Lung (tissue), 12 donors: Measurements from ENCODE around the gene ARHGAP15. TPM values are rescaled to one million over a fixed set of nuclear protein-coding genes. Genes with fewer than 3 reads are reported as not detected.

Experiments used
- ATAC-seq: fragments of 200-7000 bp; cut with Tn5 transposase; one replicate; pipeline ENCODE4 v1.9.1; 2020; ENCODE audit warnings: moderate number of reproducible peaks; ENCODE audit not compliant: insufficient read depth, low FRiP score
- DNase-seq, 3 donors: peaks; one replicate each; pipeline ENCODE4 v3.0.0-alpha.2; 2013 to 2017
- H3K27ac ChIP-seq, 2 donors: one replicate each; pipeline ENCODE4 v1.5.1; 2013; ENCODE audit warnings: mild to moderate bottlenecking in 2 of 2, moderate library complexity in 2 of 2, control low read depth in 1 of 2, inconsistent platforms in 1 of 2, low read depth in 1 of 2, low read length in 1 of 2
- H3K27me3 ChIP-seq, 3 donors: one replicate each; pipeline ENCODE4 v1.5.1; 2013; ENCODE audit warnings: low read length in 2 of 3; ENCODE audit not compliant: control insufficient read depth in 3 of 3, insufficient read depth in 3 of 3
- H3K36me3 ChIP-seq, 4 donors: one replicate each; pipeline ENCODE4 v1.5.1; 2013; ENCODE audit warnings: low read length in 4 of 4, mild to moderate bottlenecking in 1 of 4, moderate library complexity in 1 of 4; ENCODE audit not compliant: control insufficient read depth in 4 of 4, insufficient read depth in 4 of 4
- H3K4me1 ChIP-seq, 5 donors: one replicate each; pipeline ENCODE4 v1.5.1; 2013; ENCODE audit warnings: low read length in 5 of 5, mild to moderate bottlenecking in 2 of 5, moderate library complexity in 1 of 5; ENCODE audit not compliant: control insufficient read depth in 5 of 5, insufficient read depth in 5 of 5
- H3K4me3 ChIP-seq: one replicate; pipeline ENCODE4 v1.5.1; 2013; ENCODE audit warnings: mild to moderate bottlenecking, control low read depth, moderate library complexity
- H3K9ac ChIP-seq, 2 donors: one replicate each; pipeline ENCODE4 v1.5.1; 2013; ENCODE audit warnings: low read length in 2 of 2, control low read depth in 1 of 2; ENCODE audit not compliant: insufficient read depth in 1 of 2
- H3K9me3 ChIP-seq, 4 donors: one replicate each; pipeline ENCODE4 v1.5.1; 2013; ENCODE audit warnings: low read length in 3 of 4, mild to moderate bottlenecking in 1 of 4, moderate library complexity in 1 of 4; ENCODE audit not compliant: control insufficient read depth in 4 of 4, insufficient read depth in 3 of 4
- WGBS, 2 donors: extraction: QIAGEN DNeasy Blood & Tissue Kit; methylation state at CpG; one replicate each; pipeline ENCODE4 v1.1.7; 2013; 5-methylcytosine and 5-hydroxymethylcytosine counted together
- polyA plus RNA-seq, 2 donors: library from polyadenylated mRNA; stranded (reverse); fragments of 200-250 nt; gene quantifications; one replicate each; pipeline ENCODE4 v1.2.1, GENCODE V29; 2013
- total RNA-seq, 2 donors: library from RNA; depleted of rRNA in 1 of 2; stranded (reverse); fragments of >200 nt in 1 of 2; gene quantifications; one replicate each; pipeline ENCODE4 v1.2.1, GENCODE V29; 2014 to 2021
- TF ChIP-seq, protein P1 (sequence below): IDR thresholded peaks from 2 replicates; pipeline ENCODE4 v1.5.1; 2012; ENCODE audit warnings: mild to moderate bottlenecking; ENCODE audit errors: control extremely low read depth, extremely low read depth
- donor health status: control.
- donor health status: control.
- donor health status: Bipolar disorder and iron deficiency.
- donor health status: healthy.
- donor health status: DM: yes; HTN: yes; CAD: no.

Gene ARHGAP15
- total and polyA plus RNA-seq, 4 donors = 5.9 to 74.3 (median 13.2) TPM

DNA sequence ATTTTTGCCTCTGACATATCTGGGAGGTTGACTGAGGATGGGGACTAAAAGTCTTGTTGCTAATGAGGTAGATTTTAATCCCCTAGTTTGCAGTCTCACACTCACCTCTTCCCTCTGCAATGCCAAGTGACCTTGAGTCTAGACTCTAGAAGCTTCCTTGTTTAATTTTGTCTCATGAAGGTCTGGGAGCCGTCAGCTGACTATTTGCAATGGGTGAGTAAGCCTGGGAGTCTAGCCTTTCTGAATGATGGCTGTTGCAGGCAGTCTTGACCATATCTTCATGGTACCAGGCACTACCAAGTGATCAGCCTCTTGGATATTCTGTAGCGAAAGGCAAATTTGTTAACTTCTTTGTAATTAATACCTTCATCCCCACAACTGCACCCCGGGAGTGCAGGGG lies 61.2 kb downstream of the ARHGAP15 start:
- TF ChIP-seq, protein P1, sequence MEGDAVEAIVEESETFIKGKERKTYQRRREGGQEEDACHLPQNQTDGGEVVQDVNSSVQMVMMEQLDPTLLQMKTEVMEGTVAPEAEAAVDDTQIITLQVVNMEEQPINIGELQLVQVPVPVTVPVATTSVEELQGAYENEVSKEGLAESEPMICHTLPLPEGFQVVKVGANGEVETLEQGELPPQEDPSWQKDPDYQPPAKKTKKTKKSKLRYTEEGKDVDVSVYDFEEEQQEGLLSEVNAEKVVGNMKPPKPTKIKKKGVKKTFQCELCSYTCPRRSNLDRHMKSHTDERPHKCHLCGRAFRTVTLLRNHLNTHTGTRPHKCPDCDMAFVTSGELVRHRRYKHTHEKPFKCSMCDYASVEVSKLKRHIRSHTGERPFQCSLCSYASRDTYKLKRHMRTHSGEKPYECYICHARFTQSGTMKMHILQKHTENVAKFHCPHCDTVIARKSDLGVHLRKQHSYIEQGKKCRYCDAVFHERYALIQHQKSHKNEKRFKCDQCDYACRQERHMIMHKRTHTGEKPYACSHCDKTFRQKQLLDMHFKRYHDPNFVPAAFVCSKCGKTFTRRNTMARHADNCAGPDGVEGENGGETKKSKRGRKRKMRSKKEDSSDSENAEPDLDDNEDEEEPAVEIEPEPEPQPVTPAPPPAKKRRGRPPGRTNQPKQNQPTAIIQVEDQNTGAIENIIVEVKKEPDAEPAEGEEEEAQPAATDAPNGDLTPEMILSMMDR = no peak
- 84 to 88% methylated on average over 3 of the region's 3 CpGs for WGBS, 2 donors
- Histone ChIP-seq H3K9ac (no peak overlapping the region), H3K27ac (no peak overlapping the region), H3K4me1 (peaks cover 0 to 8% (median 0%) of the 10 kb centered on the region in 5 donors), H3K27me3 (no peaks in the 10 kb centered on the region), H3K36me3 (no peaks in the 10 kb centered on the region), H3K9me3 (no peaks in the 10 kb centered on the region), H3K4me3 (no peak overlapping the region)
- DNase-seq (no peak), ATAC-seq (no peak)

DNA sequence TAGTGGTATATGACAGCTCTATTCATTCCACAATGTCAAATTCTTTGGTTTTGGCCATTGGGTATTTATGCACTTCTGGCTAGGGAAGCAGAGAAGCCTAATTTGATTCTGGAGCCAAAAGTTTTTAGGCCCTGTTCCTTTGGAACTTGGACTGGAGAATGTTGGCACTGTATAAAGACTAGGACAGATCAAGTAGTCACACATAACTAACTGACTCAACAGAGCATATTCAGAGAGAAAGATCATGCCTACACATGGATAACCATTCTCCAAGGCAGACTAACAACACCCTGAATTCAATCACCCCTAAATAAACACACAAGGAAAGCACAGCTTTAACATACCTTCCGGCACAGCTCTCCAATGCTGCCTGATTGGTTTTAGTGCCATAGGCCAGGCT lies 62.9 kb downstream of the ARHGAP15 start:
- 91 to 92% methylated on average over 1 of the region's 1 CpG for WGBS, 2 donors
- Histone ChIP-seq H3K9me3 (no peaks in the 10 kb centered on the region), H3K4me3 (no peak overlapping the region), H3K4me1 (peaks cover 0 to 6% (median 0%) of the 10 kb centered on the region in 5 donors), H3K27me3 (no peaks in the 10 kb centered on the region), H3K9ac (no peak overlapping the region), H3K27ac (no peak overlapping the region), H3K36me3 (no peaks in the 10 kb centered on the region)
- DNase-seq (no peak), ATAC-seq (no peak)
- TF ChIP-seq, protein P1 = no peak

GRCh38 chr2:143192716-143193115 lies 63.5 kb downstream of the ARHGAP15 start:
- TF ChIP-seq, protein P1 = no peak
- ATAC-seq = no peak
- 87 to 89% methylated on average over 1 of the region's 1 CpG for WGBS, 2 donors

DNA sequence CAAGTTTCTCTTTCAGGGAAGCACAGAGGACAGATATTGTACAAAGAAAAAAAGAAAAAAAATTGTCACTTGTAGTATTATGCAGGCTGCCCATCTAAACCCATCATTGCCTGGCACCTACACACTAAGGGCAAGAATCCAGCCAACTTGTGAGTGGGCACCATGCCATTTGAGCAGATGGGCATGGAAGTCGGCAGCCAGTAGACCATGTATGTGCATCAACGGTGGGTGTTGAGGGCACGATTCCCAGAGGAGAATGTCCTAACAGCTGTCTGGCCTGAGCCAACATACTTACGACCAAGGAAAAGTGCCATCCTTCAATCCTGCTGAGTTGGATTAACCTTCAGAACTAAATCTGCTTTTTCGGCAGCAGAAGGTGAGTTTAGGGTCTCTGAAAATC lies 63.9 kb downstream of the ARHGAP15 start:
- H3K36me3 ChIP-seq = no peaks in the 10 kb centered on the region
- ATAC-seq = no peak

More at GRCh38 chr2:143192716-143193115, 63.5 kb downstream of the ARHGAP15 start:
- no peak overlapping the region for H3K9ac ChIP-seq
- no peaks in the 10 kb centered on the region for H3K36me3 ChIP-seq
- no peaks in the 10 kb centered on the region for H3K9me3 ChIP-seq
- H3K4me3 ChIP-seq = no peak overlapping the region
- H3K27ac ChIP-seq = no peak overlapping the region
- H3K4me1 ChIP-seq = no peaks in the 10 kb centered on the region
- no peak for DNase-seq
- H3K27me3 ChIP-seq = no peaks in the 10 kb centered on the region

More for the DNA sequence above, 63.9 kb downstream of the ARHGAP15 start:
- H3K9ac ChIP-seq = no peak overlapping the region
- H3K27me3 ChIP-seq = no peaks in the 10 kb centered on the region
- no peaks in the 10 kb centered on the region for H3K4me1 ChIP-seq
- WGBS, 2 donors = 80 to 89% methylated on average over 5 of the region's 5 CpGs
- no peak for DNase-seq
- H3K9me3 ChIP-seq = no peaks in the 10 kb centered on the region
- no peak overlapping the region for H3K27ac ChIP-seq
- H3K4me3 ChIP-seq = no peak overlapping the region
- TF ChIP-seq, protein P1 = no peak
